WI38 (cell line): Measurements from ENCODE around the gene EDA2R.

Experiments used
- H3K4me3 ChIP-seq: 2 replicates; pipeline ENCODE4 v1.5.1; 2011; ENCODE audit warnings: low read depth, mild to moderate bottlenecking, control low read depth, low read length
- TF ChIP-seq, protein P1 (sequence below): IDR thresholded peaks from 2 replicates; pipeline ENCODE4 v1.5.1; 2012; ENCODE audit warnings: low read depth, mild to moderate bottlenecking, control low read depth, low read length

EDA2R gene, protein sequence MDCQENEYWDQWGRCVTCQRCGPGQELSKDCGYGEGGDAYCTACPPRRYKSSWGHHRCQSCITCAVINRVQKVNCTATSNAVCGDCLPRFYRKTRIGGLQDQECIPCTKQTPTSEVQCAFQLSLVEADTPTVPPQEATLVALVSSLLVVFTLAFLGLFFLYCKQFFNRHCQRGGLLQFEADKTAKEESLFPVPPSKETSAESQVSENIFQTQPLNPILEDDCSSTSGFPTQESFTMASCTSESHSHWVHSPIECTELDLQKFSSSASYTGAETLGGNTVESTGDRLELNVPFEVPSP

GRCh38 chrX:66638591-66639500 lies at the start of gene EDA2R:
Gene EDA2R, minus strand, starts transcription at chrX:66639078. Its CDS starts 23,058 bp downstream, at chrX:66616020.
- TF ChIP-seq, protein P1, sequence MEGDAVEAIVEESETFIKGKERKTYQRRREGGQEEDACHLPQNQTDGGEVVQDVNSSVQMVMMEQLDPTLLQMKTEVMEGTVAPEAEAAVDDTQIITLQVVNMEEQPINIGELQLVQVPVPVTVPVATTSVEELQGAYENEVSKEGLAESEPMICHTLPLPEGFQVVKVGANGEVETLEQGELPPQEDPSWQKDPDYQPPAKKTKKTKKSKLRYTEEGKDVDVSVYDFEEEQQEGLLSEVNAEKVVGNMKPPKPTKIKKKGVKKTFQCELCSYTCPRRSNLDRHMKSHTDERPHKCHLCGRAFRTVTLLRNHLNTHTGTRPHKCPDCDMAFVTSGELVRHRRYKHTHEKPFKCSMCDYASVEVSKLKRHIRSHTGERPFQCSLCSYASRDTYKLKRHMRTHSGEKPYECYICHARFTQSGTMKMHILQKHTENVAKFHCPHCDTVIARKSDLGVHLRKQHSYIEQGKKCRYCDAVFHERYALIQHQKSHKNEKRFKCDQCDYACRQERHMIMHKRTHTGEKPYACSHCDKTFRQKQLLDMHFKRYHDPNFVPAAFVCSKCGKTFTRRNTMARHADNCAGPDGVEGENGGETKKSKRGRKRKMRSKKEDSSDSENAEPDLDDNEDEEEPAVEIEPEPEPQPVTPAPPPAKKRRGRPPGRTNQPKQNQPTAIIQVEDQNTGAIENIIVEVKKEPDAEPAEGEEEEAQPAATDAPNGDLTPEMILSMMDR, result no peak
- H3K4me3 ChIP-seq, result peak within 1 kb of the TSS; percentile 35

GRCh38 chrX:66684196-66684595 lies 45.3 kb upstream of the EDA2R start:
- no peak overlapping the region for H3K4me3 ChIP-seq
- TF ChIP-seq, protein P1, result no peak

DNA sequence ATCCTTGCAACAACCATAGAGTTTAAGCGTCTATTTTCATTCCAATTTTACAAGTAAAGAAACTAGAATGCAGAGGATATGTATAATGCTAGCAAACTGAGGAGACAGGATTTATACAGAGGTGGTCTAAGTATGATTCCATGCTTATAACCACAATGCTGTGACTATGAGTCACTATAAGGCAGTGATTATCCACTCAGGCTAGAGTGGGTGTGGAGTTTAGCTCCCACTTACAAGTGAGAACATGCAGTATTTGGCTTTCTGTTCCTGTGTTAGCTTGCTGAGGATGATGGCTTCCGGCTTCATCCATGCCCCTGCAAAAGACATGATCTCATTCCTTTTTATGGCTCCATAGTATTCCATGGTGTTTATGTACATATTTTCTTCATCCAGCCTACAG lies 41.6 kb upstream of the EDA2R start:
- TF ChIP-seq, protein P1, result no peak
- H3K4me3 ChIP-seq, result no peak overlapping the region

- TF ChIP-seq, protein P1, result no peak
- no peak overlapping the region for H3K4me3 ChIP-seq
Measured at GRCh38 chrX:66677430-66677829, 38.6 kb upstream of the EDA2R start.

GRCh38 chrX:66676990-66677389 lies 38.1 kb upstream of the EDA2R start:
- TF ChIP-seq, protein P1, result no peak
- H3K4me3 ChIP-seq, result no peak overlapping the region

GRCh38 chrX:66676413-66676812 lies 37.5 kb upstream of the EDA2R start:
- TF ChIP-seq, protein P1, result no peak
- no peak overlapping the region for H3K4me3 ChIP-seq

- no peak overlapping the region for H3K4me3 ChIP-seq
- TF ChIP-seq, protein P1, result no peak
Measured at GRCh38 chrX:66675541-66675940, 36.7 kb upstream of the EDA2R start.
